Ascending aorta (tissue), 2 donors: ENCODE measurements around the gene SORCS2. TPM values are rescaled to one million over a fixed set of nuclear protein-coding genes. Genes with fewer than 3 reads are reported as not detected.

Experiments used
- DNase-seq, 2 donors: peaks; one replicate each; pipeline ENCODE4 v3.0.0-alpha.2; 2019; ENCODE audit warnings: low spot score in 2 of 2
- H3K27ac ChIP-seq, 2 donors: fragments of 200-600 bp; sonication (generic); one replicate each; pipeline ENCODE4 v1.5.1; 2016 to 2017; ENCODE audit warnings: mild to moderate bottlenecking in 1 of 2
- H3K27me3 ChIP-seq: fragments of 200-600 bp; sonication (generic); one replicate; pipeline ENCODE4 v1.5.1; 2017
- H3K36me3 ChIP-seq, 2 donors: fragments of 200-600 bp; sonication (generic); one replicate each; pipeline ENCODE4 v1.5.1; 2016
- H3K4me1 ChIP-seq, 2 donors: fragments of 200-600 bp; sonication (generic); one replicate each; pipeline ENCODE4 v1.5.1; 2016 to 2017; ENCODE audit warnings: mild to moderate bottlenecking in 1 of 2
- H3K4me3 ChIP-seq, 2 donors: fragments of 200-600 bp; sonication (generic); one replicate each; pipeline ENCODE4 v1.5.1; 2016 to 2017; ENCODE audit warnings: mild to moderate bottlenecking in 1 of 2
- H3K9me3 ChIP-seq, 2 donors: fragments of 200-600 bp; sonication (generic); one replicate each; pipeline ENCODE4 v1.5.1; 2016
- CTCF ChIP-seq, 3 experiments: fragments of 200-600 bp in 2 of 3; fragments of 450-650 bp in 1 of 3; sonication (generic) in 2 of 3; IDR thresholded peaks; one replicate each; pipeline ENCODE4 v1.5.1; 2016 to 2019; ENCODE audit warnings: antibody characterized with exemption in 3 of 3, mild to moderate bottlenecking in 1 of 3, moderate library complexity in 1 of 3
- intact Hi-C: fragments of 100-400 bp; cut with DNase I; formaldehyde crosslinking; loops from one replicate; pipeline ENCODE4 v1.15.1; 2023
- total RNA-seq: library from RNA; depleted of rRNA; stranded (reverse); fragments of >200 nt; gene quantifications from one replicate; pipeline ENCODE4 v1.1.0, GENCODE V29; 2016

Gene SORCS2
- total RNA-seq, 1 donor from 2014 or later, result 0.32 TPM

- H3K27me3 ChIP-seq, result no peaks in the 10 kb centered on the region
- TF ChIP-seq CTCF (IDR thresholded peaks at IDR 0.05), result no peak
- H3K36me3 ChIP-seq, result no peaks in the 10 kb centered on the region
- no peaks in the 10 kb centered on the region for H3K9me3 ChIP-seq
- intact Hi-C loops, result no loop called here
- peaks cover 0 to 6% of the 10 kb centered on the region in 2 donors for H3K4me1 ChIP-seq
- H3K4me3 ChIP-seq, result no peak overlapping the region
- no peak overlapping the region for H3K27ac ChIP-seq
- no peak for DNase-seq
Observed at GRCh38 chr4:7333801-7334421, 141.6 kb downstream of the SORCS2 start.

- no peak for DNase-seq
- Histone ChIP-seq H3K27ac (no peak overlapping the region), H3K27me3 (no peaks in the 10 kb centered on the region), H3K9me3 (no peaks in the 10 kb centered on the region), H3K4me1 (peaks cover 0 to 3% of the 10 kb centered on the region in 2 donors), H3K4me3 (no peak overlapping the region), H3K36me3 (no peaks in the 10 kb centered on the region)
- intact Hi-C loops, result loop anchor here (1.0 kb wide), 1 partner anchor 142 kb away; the partner anchor contains the start of gene SORCS2
- TF ChIP-seq CTCF (IDR thresholded peaks at IDR 0.05), result no peak
Observed at GRCh38 chr4:7334521-7335275, 142.4 kb downstream of the SORCS2 start.

- H3K4me1 ChIP-seq, result peaks cover 0 to 3% of the 10 kb centered on the region in 2 donors
- peak; percentile 10 to 52 (median 48) for TF ChIP-seq CTCF (IDR thresholded peaks at IDR 0.05)
- intact Hi-C loops, result loop anchor here (1.0 kb wide), 1 partner anchor 143 kb away; the partner anchor contains the start of gene SORCS2
- H3K4me3 ChIP-seq, result no peak overlapping the region
- no peaks in the 10 kb centered on the region for H3K36me3 ChIP-seq
- no peaks in the 10 kb centered on the region for H3K27me3 ChIP-seq
- no peak overlapping the region for H3K27ac ChIP-seq
- H3K9me3 ChIP-seq, result no peaks in the 10 kb centered on the region
- no peak for DNase-seq
Observed at GRCh38 chr4:7335344-7336066, 143.2 kb downstream of the SORCS2 start.

- TF ChIP-seq CTCF (IDR thresholded peaks at IDR 0.05), result no peak
- Histone ChIP-seq H3K27me3 (no peaks in the 10 kb centered on the region), H3K4me3 (no peak overlapping the region), H3K9me3 (no peaks in the 10 kb centered on the region), H3K4me1 (peaks cover 0 to 3% of the 10 kb centered on the region in 2 donors), H3K27ac (no peak overlapping the region), H3K36me3 (no peaks in the 10 kb centered on the region)
- no peak for DNase-seq
- intact Hi-C loops, result no loop called here
Observed at GRCh38 chr4:7336067-7336569, 143.8 kb downstream of the SORCS2 start.

GRCh38 chr4:7336732-7337131 is 144.4 kb downstream of the SORCS2 start:
- Histone ChIP-seq H3K4me3 (no peak overlapping the region), H3K4me1 (peaks cover 0 to 3% of the 10 kb centered on the region in 2 donors), H3K9me3 (no peaks in the 10 kb centered on the region), H3K27ac (no peak overlapping the region), H3K36me3 (no peaks in the 10 kb centered on the region), H3K27me3 (no peaks in the 10 kb centered on the region)
- intact Hi-C loops, result no loop called here
- TF ChIP-seq CTCF (IDR thresholded peaks at IDR 0.05), result no peak
- DNase-seq, result no peak
